ENCODE data around the gene SPACA9. TPM values are rescaled to one million over a fixed set of nuclear protein-coding genes. Genes with fewer than 3 reads are reported as not detected.

Gene SPACA9
- total RNA-seq, 1 donor from 2014 or later, result 3.3 TPM

- Histone ChIP-seq H3K36me3 (no peaks in the 10 kb centered on the region), H3K9me3 (no peaks in the 10 kb centered on the region), H3K4me1 (peaks cover 4% of the 10 kb centered on the region), H3K27ac (no peak overlapping the region), H3K4me3 (no peak overlapping the region), H3K27me3 (no peaks in the 10 kb centered on the region)
- intact Hi-C loops (cut with DNase I), result no loop called here
- DNase-seq, result no peak
- ATAC-seq, result no peak
- TF ChIP-seq, protein P1, sequence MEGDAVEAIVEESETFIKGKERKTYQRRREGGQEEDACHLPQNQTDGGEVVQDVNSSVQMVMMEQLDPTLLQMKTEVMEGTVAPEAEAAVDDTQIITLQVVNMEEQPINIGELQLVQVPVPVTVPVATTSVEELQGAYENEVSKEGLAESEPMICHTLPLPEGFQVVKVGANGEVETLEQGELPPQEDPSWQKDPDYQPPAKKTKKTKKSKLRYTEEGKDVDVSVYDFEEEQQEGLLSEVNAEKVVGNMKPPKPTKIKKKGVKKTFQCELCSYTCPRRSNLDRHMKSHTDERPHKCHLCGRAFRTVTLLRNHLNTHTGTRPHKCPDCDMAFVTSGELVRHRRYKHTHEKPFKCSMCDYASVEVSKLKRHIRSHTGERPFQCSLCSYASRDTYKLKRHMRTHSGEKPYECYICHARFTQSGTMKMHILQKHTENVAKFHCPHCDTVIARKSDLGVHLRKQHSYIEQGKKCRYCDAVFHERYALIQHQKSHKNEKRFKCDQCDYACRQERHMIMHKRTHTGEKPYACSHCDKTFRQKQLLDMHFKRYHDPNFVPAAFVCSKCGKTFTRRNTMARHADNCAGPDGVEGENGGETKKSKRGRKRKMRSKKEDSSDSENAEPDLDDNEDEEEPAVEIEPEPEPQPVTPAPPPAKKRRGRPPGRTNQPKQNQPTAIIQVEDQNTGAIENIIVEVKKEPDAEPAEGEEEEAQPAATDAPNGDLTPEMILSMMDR (IDR thresholded peaks at IDR 0.05), result no peak
Measured at GRCh38 chr9:132876849-132877248, 1.8 kb upstream of the SPACA9 start.

DNA sequence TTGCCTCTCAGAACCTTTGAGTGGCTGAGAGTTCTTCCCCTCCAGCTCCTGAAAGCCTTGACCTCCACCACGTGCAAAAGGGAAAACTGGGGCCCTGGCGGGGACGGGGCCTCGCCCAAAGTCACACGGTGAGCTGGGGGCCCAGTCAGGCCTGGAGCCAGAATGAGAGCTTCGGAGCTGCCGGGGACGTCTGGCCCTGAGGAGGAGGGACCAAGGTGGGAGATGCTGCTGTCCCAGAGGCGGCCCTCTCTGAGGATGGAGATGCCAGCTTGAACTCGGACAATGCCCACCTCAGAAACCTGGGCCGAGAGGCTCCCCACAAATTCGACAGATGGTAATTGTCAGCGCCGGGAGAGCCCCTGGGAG, 1.3 kb upstream of the SPACA9 start:
- intact Hi-C loops (cut with DNase I), result no loop called here
- TF ChIP-seq, protein P1 (IDR thresholded peaks at IDR 0.05), result no peak
- H3K4me1 ChIP-seq, result peaks cover 4% of the 10 kb centered on the region
- H3K9me3 ChIP-seq, result no peaks in the 10 kb centered on the region
- no peaks in the 10 kb centered on the region for H3K36me3 ChIP-seq
- DNase-seq (no peak), ATAC-seq (no peak)
- H3K4me3 ChIP-seq, result peak overlapping the region; percentile 93
- no peak overlapping the region for H3K27ac ChIP-seq
- no peaks in the 10 kb centered on the region for H3K27me3 ChIP-seq

- peak; percentile 88 for DNase-seq
- peak; percentile 93 for ATAC-seq
- Histone ChIP-seq H3K27ac (peak within 1 kb of the TSS; percentile 87), H3K4me1 (peaks cover 4% of the 10 kb centered on the region), H3K36me3 (no peaks in the 10 kb centered on the region), H3K9me3 (no peaks in the 10 kb centered on the region), H3K27me3 (no peaks in the 10 kb centered on the region), H3K4me3 (peak within 1 kb of the TSS; percentile 93)
- TF ChIP-seq, protein P1 (IDR thresholded peaks at IDR 0.05), result no peak
- intact Hi-C loops (cut with DNase I), result no loop called here
Measured at GRCh38 chr9:132877824-132878694, 639 bp upstream of the SPACA9 start, which contains the start of gene AK8. Gene AK8 (minus strand): TSS chr9:132878284. CDS start chr9:132878255, 29 bp downstream.

GRCh38 chr9:132879457-132880323, 992 bp downstream of the SPACA9 start:
- intact Hi-C loops (cut with DNase I), result no loop called here
- peaks cover 4% of the 10 kb centered on the region for H3K4me1 ChIP-seq
- TF ChIP-seq, protein P1 (IDR thresholded peaks at IDR 0.05), result no peak
- peak overlapping the region; percentile 93 for H3K4me3 ChIP-seq
- no peaks in the 10 kb centered on the region for H3K36me3 ChIP-seq
- no peak for DNase-seq
- H3K27me3 ChIP-seq, result no peaks in the 10 kb centered on the region
- no peaks in the 10 kb centered on the region for H3K9me3 ChIP-seq
- ATAC-seq, result no peak
- no peak overlapping the region for H3K27ac ChIP-seq

DNA sequence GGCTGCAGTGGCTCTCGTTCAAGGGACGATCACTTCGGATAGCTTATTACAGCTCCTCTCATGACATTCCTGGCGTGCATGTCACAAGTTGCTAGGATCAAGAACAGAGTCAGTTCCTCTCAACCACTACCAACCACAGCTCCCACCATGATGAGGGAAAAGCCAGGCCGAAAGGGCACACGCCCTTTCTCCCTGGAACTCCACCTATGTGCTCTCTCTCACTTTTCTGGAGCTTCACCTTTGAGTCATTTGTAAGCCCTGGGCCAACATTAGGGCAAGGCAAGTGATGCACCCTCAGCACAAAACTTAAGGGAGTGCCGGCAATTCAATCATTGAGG, 1.6 kb downstream of the SPACA9 start:
- Histone ChIP-seq H3K4me3 (no peak overlapping the region), H3K36me3 (no peaks in the 10 kb centered on the region), H3K27me3 (no peaks in the 10 kb centered on the region), H3K9me3 (no peaks in the 10 kb centered on the region), H3K27ac (no peak overlapping the region), H3K4me1 (peaks cover 4% of the 10 kb centered on the region)
- TF ChIP-seq, protein P1 (IDR thresholded peaks at IDR 0.05), result no peak
- ATAC-seq (no peak), DNase-seq (no peak)
- intact Hi-C loops (cut with DNase I), result no loop called here

Measured in upper lobe of right lung (tissue), 1 donor.